HEK293T (cell line): Measurements from ENCODE around the gene BCL7A.

Source experiments
- BHLHE40 ChIP-seq: fragments of 450-650 bp; IDR thresholded peaks from 2 replicates; pipeline ENCODE4 v1.6.1; 2016; ENCODE audit warnings: mild to moderate bottlenecking, moderate library complexity, borderline replicate concordance
- CTBP1 ChIP-seq: fragments of 450-650 bp; IDR thresholded peaks from 2 replicates; pipeline ENCODE4 v1.6.1; 2016; ENCODE audit warnings: borderline replicate concordance
- FOXA1 ChIP-seq: fragments of 450-650 bp; IDR thresholded peaks from 2 replicates; pipeline ENCODE4 v1.6.1; 2016; ENCODE audit warnings: mild to moderate bottlenecking
- FOXK2 ChIP-seq: fragments of 450-650 bp; IDR thresholded peaks from 2 replicates; pipeline ENCODE4 v1.6.1; 2016; ENCODE audit warnings: mild to moderate bottlenecking
- FOXM1 ChIP-seq: fragments of 450-650 bp; IDR thresholded peaks from 2 replicates; pipeline ENCODE4 v1.6.1; 2017; ENCODE audit warnings: mild to moderate bottlenecking, borderline replicate concordance
- HDGF ChIP-seq: fragments of 450-650 bp; IDR thresholded peaks from 2 replicates; pipeline ENCODE4 v1.6.1; 2017; ENCODE audit warnings: antibody characterized with exemption, borderline replicate concordance
- L3MBTL2 ChIP-seq: fragments of 450-650 bp; conservative IDR thresholded peaks from 2 replicates; pipeline ENCODE4 v1.6.1; 2016; ENCODE audit warnings: mild to moderate bottlenecking
- LEF1 ChIP-seq: fragments of 450-650 bp; IDR thresholded peaks from 2 replicates; pipeline ENCODE4 v1.6.1; 2017; ENCODE audit warnings: mild to moderate bottlenecking, borderline replicate concordance
- NFRKB ChIP-seq: fragments of 450-650 bp; IDR thresholded peaks from 2 replicates; pipeline ENCODE4 v1.6.1; 2016; ENCODE audit warnings: mild to moderate bottlenecking, moderate library complexity
- SP1 ChIP-seq: fragments of 450-650 bp; IDR thresholded peaks from 2 replicates; pipeline ENCODE4 v1.6.1; 2017
- SUZ12 ChIP-seq: fragments of 450-650 bp; IDR thresholded peaks from 2 replicates; pipeline ENCODE4 v1.6.1; 2016; ENCODE audit warnings: mild to moderate bottlenecking
- TARDBP ChIP-seq: fragments of 450-650 bp; IDR thresholded peaks from 2 replicates; pipeline ENCODE4 v1.6.1; 2016
- ZNF384 ChIP-seq: fragments of 450-650 bp; IDR thresholded peaks from 2 replicates; pipeline ENCODE4 v1.6.1; 2016
- TF ChIP-seq, protein P1 (sequence below): fragments of 450-650 bp; IDR thresholded peaks from 2 replicates; pipeline ENCODE4 v1.6.1; 2016

DNA sequence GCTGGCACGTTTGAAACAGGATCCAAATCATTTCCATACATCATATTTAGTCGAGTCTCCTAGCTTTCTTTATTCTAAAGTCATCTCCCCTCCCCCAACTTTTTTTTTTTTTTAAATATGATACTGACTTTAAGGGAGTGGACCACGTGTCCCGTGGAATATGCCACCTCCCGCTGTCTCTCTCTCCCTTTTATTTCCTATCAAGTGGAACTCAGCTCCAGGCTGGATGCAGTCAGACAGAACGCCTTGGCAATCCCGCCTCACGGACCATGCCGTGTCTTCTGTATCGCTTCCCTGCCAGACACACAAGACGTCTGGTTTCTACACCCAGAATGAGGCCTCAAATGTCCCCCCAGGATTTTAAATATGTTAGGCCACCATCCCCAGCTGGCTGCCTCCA is 21.2 kb downstream of the BCL7A start:
- TF ChIP-seq ZNF384 (no peak), CTBP1 (no peak), FOXA1 (no peak), FOXM1 (no peak), L3MBTL2 (no peak), BHLHE40 (no peak), SP1 (no peak), FOXK2 (no peak), LEF1 (no peak), HDGF (no peak), SUZ12 (no peak), TARDBP (no peak), NFRKB (no peak)
- TF ChIP-seq, protein P1, sequence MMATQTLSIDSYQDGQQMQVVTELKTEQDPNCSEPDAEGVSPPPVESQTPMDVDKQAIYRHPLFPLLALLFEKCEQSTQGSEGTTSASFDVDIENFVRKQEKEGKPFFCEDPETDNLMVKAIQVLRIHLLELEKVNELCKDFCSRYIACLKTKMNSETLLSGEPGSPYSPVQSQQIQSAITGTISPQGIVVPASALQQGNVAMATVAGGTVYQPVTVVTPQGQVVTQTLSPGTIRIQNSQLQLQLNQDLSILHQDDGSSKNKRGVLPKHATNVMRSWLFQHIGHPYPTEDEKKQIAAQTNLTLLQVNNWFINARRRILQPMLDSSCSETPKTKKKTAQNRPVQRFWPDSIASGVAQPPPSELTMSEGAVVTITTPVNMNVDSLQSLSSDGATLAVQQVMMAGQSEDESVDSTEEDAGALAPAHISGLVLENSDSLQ, result no peak
